CD14-positive monocyte (primary cell): ENCODE data around the gene ZC3H7A. TPM values are rescaled to one million over a fixed set of nuclear protein-coding genes. Genes with fewer than 3 reads are reported as not detected.

ENCODE experiments used
- DNase-seq, 3 donors: peaks; one replicate each; pipeline ENCODE4 v3.0.0-alpha.2; 2011 to 2022
- H2AFZ ChIP-seq: 2 replicates; pipeline ENCODE4 v1.6.0; 2012; ENCODE audit warnings: mild to moderate bottlenecking, low read depth, low read length, inconsistent platforms; ENCODE audit not compliant: insufficient read depth, poor library complexity, severe bottlenecking
- H3K27ac ChIP-seq, 2 donors: 1 replicate in 1 of 2; 2 replicates in 1 of 2; pipeline ENCODE4 v1.5.1; 2012 to 2013; ENCODE audit warnings: low read length in 2 of 2, control low read depth in 1 of 2, inconsistent platforms in 1 of 2, low read depth in 1 of 2, mild to moderate bottlenecking in 1 of 2
- H3K27me3 ChIP-seq, 2 donors: one replicate each; pipeline versions ENCODE4 v1.6.0 to v1.6.1; 2011 to 2013; ENCODE audit warnings: low read length in 2 of 2; ENCODE audit not compliant: control insufficient read depth in 2 of 2, insufficient read depth in 2 of 2
- H3K36me3 ChIP-seq, 2 donors: replicated peaks in 1 of 2; 1 replicate in 1 of 2; 2 replicates in 1 of 2; pipeline versions ENCODE4 v1.5.1 to v1.6.1; 2012 to 2013; ENCODE audit warnings: low read length in 2 of 2, control low read depth in 1 of 2, inconsistent platforms in 1 of 2, mild to moderate bottlenecking in 1 of 2; ENCODE audit not compliant: insufficient read depth in 2 of 2, control insufficient read depth in 1 of 2
- H3K4me1 ChIP-seq, 2 donors: 1 replicate in 1 of 2; 2 replicates in 1 of 2; pipeline versions ENCODE4 v1.5.1 to v1.6.1; 2012 to 2013; ENCODE audit warnings: low read length in 2 of 2, control low read depth in 1 of 2, inconsistent platforms in 1 of 2, mild to moderate bottlenecking in 1 of 2, moderate library complexity in 1 of 2; ENCODE audit not compliant: insufficient read depth in 2 of 2, control insufficient read depth in 1 of 2
- H3K4me2 ChIP-seq: replicated peaks from 2 replicates; pipeline ENCODE3; 2012; ENCODE audit warnings: low read length, moderate library complexity, mild to moderate bottlenecking; ENCODE audit not compliant: poor library complexity, severe bottlenecking; ENCODE audit errors: extremely low read depth
- H3K4me3 ChIP-seq, 3 experiments: fragments of 200-600 bp in 1 of 3; sonication (generic) in 1 of 3; replicated peaks in 1 of 3; 1 replicate in 2 of 3; 2 replicates in 1 of 3; pipeline ENCODE4 v1.5.1; 2011 to 2013; ENCODE audit warnings: low read length in 3 of 3, mild to moderate bottlenecking in 3 of 3, control low read depth in 2 of 3, low read depth in 2 of 3, inconsistent platforms in 1 of 3, moderate library complexity in 1 of 3
- H3K79me2 ChIP-seq: 2 replicates; pipeline ENCODE4 v1.6.0; 2012; ENCODE audit warnings: mild to moderate bottlenecking, control low read depth, inconsistent platforms, low read length, moderate library complexity; ENCODE audit not compliant: insufficient read depth
- H3K9ac ChIP-seq: 2 replicates; pipeline ENCODE4 v1.6.0; 2017; ENCODE audit warnings: low read length, mild to moderate bottlenecking; ENCODE audit not compliant: insufficient read depth, poor library complexity, severe bottlenecking
- H3K9me3 ChIP-seq, 2 donors: replicated peaks in 1 of 2; 1 replicate in 1 of 2; 2 replicates in 1 of 2; pipeline versions ENCODE4 v1.5.1 to v1.6.1; 2012 to 2013; ENCODE audit warnings: low read length in 2 of 2, control low read depth in 1 of 2; ENCODE audit not compliant: control insufficient read depth in 1 of 2, insufficient read depth in 1 of 2
- H4K20me1 ChIP-seq: 2 replicates; pipeline ENCODE4 v1.6.0; 2012; ENCODE audit warnings: mild to moderate bottlenecking, low read length, control low read depth, moderate library complexity; ENCODE audit not compliant: insufficient read depth
- H3K27ac Mint-ChIP-seq, 7 donors: one replicate each; pipeline ENCODE4 v1.8.0; 2020; ENCODE audit warnings: mild to moderate bottlenecking in 7 of 7, mixed read lengths in 7 of 7, moderate library complexity in 6 of 7, inconsistent platforms in 2 of 7
- H3K27me3 Mint-ChIP-seq, 3 donors: one replicate each; pipeline ENCODE4 v1.8.0; 2021 to 2022; ENCODE audit warnings: low read depth in 3 of 3, mild to moderate bottlenecking in 3 of 3, mixed read lengths in 3 of 3, moderate library complexity in 3 of 3, inconsistent platforms in 1 of 3
- H3K36me3 Mint-ChIP-seq, 2 donors: one replicate each; pipeline ENCODE4 v1.8.0; 2020; ENCODE audit warnings: mixed read lengths in 2 of 2, inconsistent platforms in 1 of 2, mild to moderate bottlenecking in 1 of 2
- H3K4me1 Mint-ChIP-seq: one replicate; pipeline ENCODE4 v1.8.0; 2020; ENCODE audit warnings: mild to moderate bottlenecking, mixed read lengths
- H3K4me3 Mint-ChIP-seq, 2 donors: one replicate each; pipeline ENCODE4 v1.8.0; 2020; ENCODE audit warnings: mild to moderate bottlenecking in 2 of 2, mixed read lengths in 2 of 2, moderate library complexity in 1 of 2
- H3K9me3 Mint-ChIP-seq, 7 donors: one replicate each; pipeline ENCODE4 v1.8.0; 2020 to 2022; ENCODE audit warnings: mixed read lengths in 7 of 7, mild to moderate bottlenecking in 6 of 7, moderate library complexity in 6 of 7, inconsistent platforms in 2 of 7
- CTCF ChIP-seq: fragments of 200-600 bp; IDR thresholded peaks from one replicate; pipeline ENCODE4 v1.8.0; 2022; ENCODE audit warnings: antibody characterized with exemption, mild to moderate bottlenecking
- WGBS: methylation state at CpG from one replicate; pipeline ENCODE4 v1.1.5; 2013; ENCODE audit warnings: missing lambda C conversion rate; ENCODE audit not compliant: insufficient coverage; 5-methylcytosine and 5-hydroxymethylcytosine counted together
- intact Hi-C, 2 donors: fragments of 100-400 bp; cut with micrococcal nuclease; formaldehyde crosslinking; loops; one replicate each; pipeline versions ENCODE4 v1.15.0 to v1.15.1; 2023
- polyA plus RNA-seq, 3 donors: library from polyadenylated mRNA; depleted of rRNA in 1 of 3; unstranded in 2 of 3; stranded (reverse) in 1 of 3; fragments of 300-500 nt in 2 of 3; fragments of >200 nt in 1 of 3; fragmentation: Illumina TruSeq in 2 of 3; gene quantifications; 1 replicate in 2 of 3; 2 replicates in 1 of 3; pipeline ENCODE4 v1.2.3, GENCODE V29; 2012 to 2021

The ZC3H7A gene
- polyA plus RNA-seq, 3 donors, result 22.6 to 62.0 (median 27.5) TPM

DNA sequence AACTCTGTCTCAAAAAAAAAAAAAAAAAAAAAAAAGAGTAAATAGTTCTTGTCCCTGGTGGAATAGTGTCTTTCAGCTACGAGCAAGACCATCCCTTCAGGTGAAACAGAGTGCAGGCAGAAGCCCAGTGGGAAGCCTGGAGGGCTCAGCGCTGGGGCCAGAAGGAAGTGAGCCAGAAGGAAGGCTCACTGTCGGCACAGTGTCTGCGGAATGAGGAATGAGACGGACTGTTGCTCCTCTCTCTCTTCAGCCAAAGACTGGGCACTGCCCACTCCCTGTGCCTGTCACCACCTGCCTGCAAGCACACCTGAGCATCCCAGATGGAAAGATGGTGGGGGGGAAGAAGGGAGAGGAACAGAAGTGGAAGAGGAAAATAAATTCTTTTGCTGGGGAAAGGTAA, 46.8 kb upstream of the ZC3H7A start:
- H3K27ac Mint-ChIP-seq, result peak overlapping the region in 2 of 7 donors; percentile 12 to 82
- Histone ChIP-seq H3K36me3 (peaks cover 91 to 98% of the 10 kb centered on the region in 2 donors), H3K4me1 (no peaks in the 10 kb centered on the region), H3K4me3 (no peak overlapping the region), H3K4me2 (no peak overlapping the region), H3K9ac (no peak overlapping the region), H3K27ac (peak overlapping the region in 1 of 2 donors; percentile 42), H3K27me3 (no peaks in the 10 kb centered on the region), H3K9me3 (no peaks in the 10 kb centered on the region), H2AFZ (no peak overlapping the region), H4K20me1 (peaks cover 82% of the 10 kb centered on the region), H3K79me2 (peaks cover 47% of the 10 kb centered on the region)
- no peak for DNase-seq
- 100% methylated on average over 1 of the region's 5 CpGs for WGBS
- TF ChIP-seq CTCF, result no peak
- H3K4me1 Mint-ChIP-seq, result peaks cover 2% of the 10 kb centered on the region
- H3K36me3 Mint-ChIP-seq, result peaks cover 76 to 97% of the 10 kb centered on the region in 2 donors
- H3K9me3 Mint-ChIP-seq, result no peaks in the 10 kb centered on the region
- H3K4me3 Mint-ChIP-seq, result no peak overlapping the region
- intact Hi-C loops, result no loop called here
- H3K27me3 Mint-ChIP-seq, result peaks cover 0 to 2% (median 0%) of the 10 kb centered on the region in 3 donors

DNA sequence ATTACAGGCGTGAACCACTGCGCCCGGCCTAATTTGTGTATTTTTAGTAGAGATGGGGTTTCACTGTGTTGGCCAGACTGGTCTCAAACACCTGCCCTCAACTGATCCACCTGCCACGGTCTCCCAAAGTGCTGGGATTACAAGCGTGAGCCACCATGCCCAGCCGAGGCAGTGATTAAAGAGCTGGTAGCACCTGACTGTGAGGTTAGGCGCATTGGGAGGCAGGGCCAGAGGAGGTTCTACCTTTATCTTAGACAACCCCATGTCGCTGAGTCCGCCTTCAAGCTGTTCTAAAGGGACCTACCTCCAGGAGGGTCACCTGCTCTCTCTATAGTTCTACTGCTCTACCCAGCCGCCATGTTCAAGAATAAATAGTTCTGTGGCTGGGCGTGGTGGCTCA, 46.1 kb upstream of the ZC3H7A start:
- H3K79me2 ChIP-seq, result peaks cover 40% of the 10 kb centered on the region
- WGBS, result 99% methylated on average over 8 of the region's 11 CpGs
- H3K36me3 Mint-ChIP-seq, result peaks cover 75 to 98% of the 10 kb centered on the region in 2 donors

More for the DNA sequence above, 46.1 kb upstream of the ZC3H7A start:
- Histone ChIP-seq H3K27me3 (no peaks in the 10 kb centered on the region), H4K20me1 (peaks cover 75% of the 10 kb centered on the region), H2AFZ (no peak overlapping the region), H3K36me3 (peaks cover 91 to 98% of the 10 kb centered on the region in 2 donors), H3K4me3 (no peak overlapping the region), H3K4me2 (no peak overlapping the region), H3K9me3 (no peaks in the 10 kb centered on the region), H3K4me1 (no peaks in the 10 kb centered on the region), H3K27ac (no peak overlapping the region), H3K9ac (no peak overlapping the region)
- no peaks in the 10 kb centered on the region for H3K27me3 Mint-ChIP-seq
- intact Hi-C loops, result no loop called here
- TF ChIP-seq CTCF, result no peak
- H3K4me3 Mint-ChIP-seq, result no peak overlapping the region
- H3K27ac Mint-ChIP-seq, result no peak overlapping the region
- DNase-seq, result no peak
- H3K9me3 Mint-ChIP-seq, result no peaks in the 10 kb centered on the region
- no peaks in the 10 kb centered on the region for H3K4me1 Mint-ChIP-seq
